Bronchial epithelial cell (primary cell): Measurements from ENCODE around the gene FNDC3B. TPM values are rescaled to one million over a fixed set of nuclear protein-coding genes. Genes with fewer than 3 reads are reported as not detected.

Experiments
- DNase-seq: peaks from one replicate; pipeline ENCODE4 v3.0.0-alpha.2; 2010; ENCODE audit warnings: low read depth
- FAIRE-seq: peaks from 2 replicates; lab custom pipeline; 2011; peaks lifted over from hg19 to GRCh38; lab: Jason Lieb, UNC
- H3K27me3 ChIP-seq: 2 replicates; pipeline ENCODE4 v1.5.1; 2011; ENCODE audit warnings: low read length; ENCODE audit not compliant: control insufficient read depth, insufficient read depth
- H3K36me3 ChIP-seq: 2 replicates; pipeline ENCODE4 v1.5.1; 2011; ENCODE audit warnings: low read length; ENCODE audit not compliant: control insufficient read depth, insufficient read depth
- H3K4me3 ChIP-seq: 2 replicates; pipeline ENCODE4 v1.5.1; 2011; ENCODE audit warnings: mild to moderate bottlenecking, low read depth, low read length, control low read depth
- CTCF ChIP-seq: IDR thresholded peaks from 2 replicates; pipeline ENCODE4 v1.5.1; 2011; ENCODE audit warnings: mild to moderate bottlenecking, moderate library complexity, low read length, control low read depth, inconsistent platforms; ENCODE audit not compliant: insufficient read depth, severe bottlenecking
- total RNA-seq: library from RNA; depleted of rRNA; stranded (reverse); fragments of >200 nt; gene quantifications from 2 replicates; pipeline ENCODE4 v1.2.1, GENCODE V29; 2014

The FNDC3B gene
- total RNA-seq, 1 donor from 2014 or later = 39.2 TPM

- Histone ChIP-seq H3K27me3 (no peaks in the 10 kb centered on the region), H3K36me3 (no peaks in the 10 kb centered on the region), H3K4me3 (no peak overlapping the region)
- no peak for DNase-seq
- FAIRE-seq = no peak
- TF ChIP-seq CTCF = no peak
Measured at GRCh38 chr3:172387728-172388127, 348.4 kb downstream of the FNDC3B start.

DNA sequence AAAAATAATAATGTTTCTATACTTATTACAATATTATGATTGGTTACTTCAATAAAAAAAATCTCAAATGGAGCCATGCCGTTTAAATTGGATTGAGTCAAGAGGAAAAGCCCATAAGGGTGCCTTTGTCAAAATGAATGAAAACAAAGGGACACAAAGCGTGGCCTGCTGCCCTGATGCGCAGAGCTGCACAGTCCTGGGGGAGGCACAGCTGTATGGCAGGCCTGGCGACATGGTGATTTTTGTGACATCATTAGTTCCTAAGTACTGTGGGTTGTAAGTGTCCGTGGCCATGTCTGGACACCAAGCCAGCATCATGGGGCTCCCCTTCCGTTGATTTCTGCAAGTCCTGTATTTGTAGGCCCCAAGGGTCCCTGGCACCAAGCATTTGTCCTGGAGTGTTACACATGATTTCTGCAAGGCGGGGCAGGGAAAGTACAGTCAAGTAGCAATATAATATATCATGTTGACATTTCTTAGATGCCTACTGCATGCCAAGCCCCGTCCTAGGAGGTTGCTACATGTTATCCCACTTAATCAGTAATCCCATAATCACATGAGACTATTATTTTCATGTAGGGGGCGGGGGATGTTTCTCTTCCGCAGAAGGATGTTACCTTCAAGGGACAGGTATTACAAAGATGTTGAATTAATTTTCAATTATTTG lies 349.2 kb downstream of the FNDC3B start:
- DNase-seq (no peak), FAIRE-seq (no peak)
- H3K36me3 ChIP-seq = no peaks in the 10 kb centered on the region
- TF ChIP-seq CTCF = no peak
- no peaks in the 10 kb centered on the region for H3K27me3 ChIP-seq
- no peak overlapping the region for H3K4me3 ChIP-seq

- DNase-seq (no peak), FAIRE-seq (no peak)
- Histone ChIP-seq H3K27me3 (no peaks in the 10 kb centered on the region), H3K36me3 (no peaks in the 10 kb centered on the region), H3K4me3 (no peak overlapping the region)
- TF ChIP-seq CTCF = no peak
Measured at GRCh38 chr3:172390792-172391191, 351.4 kb downstream of the FNDC3B start.

GRCh38 chr3:172391592-172392302 lies 352.4 kb downstream of the FNDC3B start:
- no peaks in the 10 kb centered on the region for H3K36me3 ChIP-seq
- TF ChIP-seq CTCF = no peak
- DNase-seq = no peak
- H3K27me3 ChIP-seq = no peaks in the 10 kb centered on the region
- FAIRE-seq = no peak
- H3K4me3 ChIP-seq = no peak overlapping the region

DNA sequence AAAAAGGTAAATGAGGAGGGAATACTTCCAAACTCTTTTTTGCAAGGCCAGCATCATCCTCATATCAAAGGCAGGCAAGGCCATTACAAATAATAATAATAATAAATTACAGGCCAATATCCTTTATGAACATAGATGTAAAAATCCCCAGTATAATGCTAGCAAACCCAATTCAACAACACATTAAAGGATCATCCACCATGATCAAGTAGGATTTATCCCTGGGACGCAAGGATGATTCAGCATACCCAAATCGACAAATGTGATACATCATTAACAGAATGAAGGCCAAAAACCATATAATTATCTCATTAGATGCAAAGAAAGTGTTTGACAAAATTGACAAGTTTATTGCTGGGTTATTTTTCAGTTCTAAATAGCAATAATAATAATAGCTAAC lies 355.3 kb downstream of the FNDC3B start:
- FAIRE-seq = no peak
- no peak for TF ChIP-seq CTCF
- DNase-seq = no peak
- peaks cover 1% of the 10 kb centered on the region for H3K36me3 ChIP-seq
- H3K27me3 ChIP-seq = no peaks in the 10 kb centered on the region
- no peak overlapping the region for H3K4me3 ChIP-seq
